HEK293T (cell line): ENCODE results near the gene AP4S1.

Source experiments
- FOXK2 ChIP-seq: fragments of 450-650 bp; IDR thresholded peaks from 2 replicates; pipeline ENCODE4 v1.6.1; 2016; ENCODE audit warnings: mild to moderate bottlenecking
- FOXM1 ChIP-seq: fragments of 450-650 bp; IDR thresholded peaks from 2 replicates; pipeline ENCODE4 v1.6.1; 2017; ENCODE audit warnings: mild to moderate bottlenecking, borderline replicate concordance
- NFRKB ChIP-seq: fragments of 450-650 bp; IDR thresholded peaks from 2 replicates; pipeline ENCODE4 v1.6.1; 2016; ENCODE audit warnings: mild to moderate bottlenecking, moderate library complexity
- SUZ12 ChIP-seq: fragments of 450-650 bp; IDR thresholded peaks from 2 replicates; pipeline ENCODE4 v1.6.1; 2016; ENCODE audit warnings: mild to moderate bottlenecking
- TARDBP ChIP-seq: fragments of 450-650 bp; IDR thresholded peaks from 2 replicates; pipeline ENCODE4 v1.6.1; 2016
- ZNF384 ChIP-seq: fragments of 450-650 bp; IDR thresholded peaks from 2 replicates; pipeline ENCODE4 v1.6.1; 2016
- TF ChIP-seq, protein P1 (sequence below): fragments of 450-650 bp; IDR thresholded peaks from 2 replicates; pipeline ENCODE4 v1.6.1; 2016

DNA sequence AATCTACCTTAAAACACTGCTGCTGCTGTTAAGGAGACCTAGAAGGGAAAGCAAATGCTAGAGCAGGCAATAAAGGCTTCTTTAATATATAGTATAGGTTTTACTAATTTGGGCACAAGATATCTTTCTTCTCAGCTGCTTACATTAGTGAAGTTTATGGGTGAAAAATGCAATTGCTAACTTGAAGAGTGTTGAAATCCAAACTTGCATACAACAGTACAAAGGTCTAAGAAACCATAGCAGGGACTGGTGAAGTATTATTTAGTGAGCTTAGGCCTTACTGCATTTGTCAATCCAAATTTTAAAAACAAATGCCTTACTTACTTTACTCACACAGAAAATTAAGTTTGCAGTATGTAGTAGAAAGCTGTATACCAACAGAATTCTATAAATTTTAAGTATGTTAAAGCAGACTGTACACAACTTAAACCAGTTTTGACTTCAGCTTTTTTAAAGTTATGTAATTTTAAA, 1.4 kb upstream of the AP4S1 start:
- TF ChIP-seq FOXM1 (no peak), SUZ12 (no peak), TARDBP (no peak), FOXK2 (no peak), ZNF384 (no peak), NFRKB (no peak)
- TF ChIP-seq, protein P1, sequence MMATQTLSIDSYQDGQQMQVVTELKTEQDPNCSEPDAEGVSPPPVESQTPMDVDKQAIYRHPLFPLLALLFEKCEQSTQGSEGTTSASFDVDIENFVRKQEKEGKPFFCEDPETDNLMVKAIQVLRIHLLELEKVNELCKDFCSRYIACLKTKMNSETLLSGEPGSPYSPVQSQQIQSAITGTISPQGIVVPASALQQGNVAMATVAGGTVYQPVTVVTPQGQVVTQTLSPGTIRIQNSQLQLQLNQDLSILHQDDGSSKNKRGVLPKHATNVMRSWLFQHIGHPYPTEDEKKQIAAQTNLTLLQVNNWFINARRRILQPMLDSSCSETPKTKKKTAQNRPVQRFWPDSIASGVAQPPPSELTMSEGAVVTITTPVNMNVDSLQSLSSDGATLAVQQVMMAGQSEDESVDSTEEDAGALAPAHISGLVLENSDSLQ = no peak
